Transverse colon (tissue), 4 donors: ENCODE measurements around the gene ALOX15B. TPM values are rescaled to one million over a fixed set of nuclear protein-coding genes. Genes with fewer than 3 reads are reported as not detected.

Source experiments
- DNase-seq: peaks from one replicate; pipeline ENCODE4 v3.0.0-alpha.2; 2019
- H3K27ac ChIP-seq, 4 donors: fragments of 200-600 bp; sonication (generic); 2 replicates each; pipeline ENCODE4 v1.5.1; 2016 to 2018; ENCODE audit warnings: inconsistent platforms in 4 of 4
- H3K27me3 ChIP-seq: fragments of 200-600 bp; sonication (generic); 2 replicates; pipeline ENCODE4 v1.5.1; 2017; ENCODE audit warnings: inconsistent platforms
- H3K36me3 ChIP-seq, 4 donors: fragments of 200-600 bp; sonication (generic); 2 replicates each; pipeline ENCODE4 v1.5.1; 2017 to 2019; ENCODE audit warnings: inconsistent platforms in 4 of 4
- H3K4me1 ChIP-seq, 4 donors: fragments of 200-600 bp; sonication (generic); 2 replicates each; pipeline ENCODE4 v1.5.1; 2017 to 2020; ENCODE audit warnings: inconsistent platforms in 4 of 4
- H3K4me3 ChIP-seq, 4 donors: fragments of 200-600 bp; sonication (generic); 1 replicate in 1 of 4; 2 replicates in 3 of 4; pipeline versions ENCODE4 v1.5.1 to v1.6.1; 2017 to 2019; ENCODE audit warnings: inconsistent platforms in 4 of 4
- H3K9me3 ChIP-seq, 2 donors: fragments of 200-600 bp; sonication (generic); 2 replicates each; pipeline ENCODE4 v1.5.1; 2017 to 2019; ENCODE audit warnings: inconsistent platforms in 2 of 2
- CTCF ChIP-seq, 5 experiments: fragments of 200-600 bp in 3 of 5; fragments of 450-650 bp in 2 of 5; sonication (generic) in 3 of 5; IDR thresholded peaks; 1 replicate in 2 of 5; 2 replicates in 3 of 5; pipeline ENCODE4 v1.5.1; 2016 to 2017; ENCODE audit warnings: antibody characterized with exemption in 5 of 5, inconsistent platforms in 3 of 5, mild to moderate bottlenecking in 2 of 5, moderate library complexity in 1 of 5
- EP300 ChIP-seq: sonication (generic); formaldehyde crosslinking; IDR thresholded peaks from one replicate; pipeline ENCODE4 v1.6.1; 2017; ENCODE audit warnings: antibody characterized with exemption, low read depth
- POLR2A ChIP-seq: fragments of 450-650 bp; IDR thresholded peaks from one replicate; pipeline ENCODE4 v1.6.1; 2016; ENCODE audit warnings: antibody characterized with exemption, mild to moderate bottlenecking, moderate library complexity
- POLR2AphosphoS5 ChIP-seq, 3 donors: sonication (generic); formaldehyde crosslinking; IDR thresholded peaks; one replicate each; pipeline ENCODE4 v1.6.1; 2016; ENCODE audit warnings: antibody characterized with exemption in 3 of 3
- WGBS, 2 donors: methylation state at CpG; one replicate each; pipeline ENCODE4 v1.1.5; 2018; ENCODE audit warnings: low coverage in 1 of 2; 5-methylcytosine and 5-hydroxymethylcytosine counted together
- in situ Hi-C, 4 donors: fragments of 200-750 bp; cut with MboI; loops; one replicate each; pipeline versions ENCODE4 v1.15.0 to v1.15.1; 2017; ENCODE audit warnings: low sequenced_read_pairs in 3 of 4, low pct_ligation_motif_present in 1 of 4, low pct_unique_long_range_greater_than_20kb in 1 of 4
- intact Hi-C: fragments of 100-400 bp; cut with DNase I; formaldehyde crosslinking; loops from one replicate; pipeline ENCODE4 v1.15.1; 2023; ENCODE audit warnings: low total_unique reads
- total RNA-seq, 4 donors: library from RNA; depleted of rRNA; stranded (reverse); fragments of >200 nt; gene quantifications; one replicate each; pipeline ENCODE4 v1.1.0, GENCODE V29; 2016

The ALOX15B gene
- total RNA-seq, 4 donors from 2014 or later, result 3.3 to 44.4 (median 5.4) TPM

DNA sequence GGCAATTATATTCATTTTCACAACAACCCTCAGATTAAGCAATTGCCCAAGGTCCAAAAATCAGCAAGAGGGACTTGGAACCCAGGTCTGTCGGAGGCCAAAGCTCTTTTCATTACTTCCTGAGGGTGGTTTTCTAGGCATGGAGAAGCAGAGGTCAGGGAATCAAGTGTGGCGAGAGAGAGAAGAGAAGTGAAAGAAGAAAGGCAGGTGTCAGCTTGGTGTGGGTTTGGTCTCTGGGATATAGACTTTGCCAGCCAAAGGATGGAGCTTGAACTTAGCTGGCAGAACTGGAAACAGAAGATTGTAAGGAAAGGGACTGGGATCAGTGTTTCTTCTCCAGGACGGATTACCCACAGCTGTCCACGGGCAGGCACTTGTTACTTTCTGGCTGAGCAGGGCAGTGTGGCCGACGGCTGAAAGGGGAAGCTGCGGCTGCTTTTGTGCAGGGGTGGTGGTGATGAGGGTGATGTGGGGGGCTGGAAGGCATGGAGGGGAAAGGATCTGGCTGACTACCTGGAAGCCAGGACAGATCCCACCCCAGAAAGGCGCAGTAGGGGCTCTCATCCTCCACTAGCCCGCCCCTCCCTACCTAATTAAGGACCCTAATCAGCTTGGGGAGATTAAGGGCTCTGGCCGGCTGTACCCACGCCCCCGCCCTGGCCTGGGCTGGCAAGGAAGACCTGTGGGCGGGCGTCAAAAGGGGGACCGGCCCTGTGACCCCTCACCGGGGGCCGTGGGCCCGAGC is 36.7 kb upstream of the ALOX15B start, which contains the start of gene GUCY2D:
Gene GUCY2D, plus strand, starts transcription at position 640 of the 745 bp plus-strand sequence. CDS start 433 bp downstream, outside the sequence.
- Histone ChIP-seq H3K9me3 (no peaks in the 10 kb centered on the region), H3K27ac (no peak within 1 kb of the TSS), H3K4me1 (peaks cover 0 to 16% (median 15%) of the 10 kb centered on the region in 4 donors), H3K4me3 (peak within 1 kb of the TSS in 2 of 4 donors; percentile 8 to 28), H3K27me3 (peaks cover 85% of the 10 kb centered on the region), H3K36me3 (no peaks in the 10 kb centered on the region)
- TF ChIP-seq EP300 (no peak), POLR2AphosphoS5 (IDR thresholded peaks at IDR 0.05) (no peak), POLR2A (no peak), CTCF (IDR thresholded peaks at IDR 0.05) (no peak)
- in situ Hi-C loops (no loop called here), intact Hi-C loops (no loop called here)
- WGBS, 2 donors, result 12% methylated on average over 2 to 18 of the region's 18 CpGs
- peak; percentile 39 for DNase-seq

DNA sequence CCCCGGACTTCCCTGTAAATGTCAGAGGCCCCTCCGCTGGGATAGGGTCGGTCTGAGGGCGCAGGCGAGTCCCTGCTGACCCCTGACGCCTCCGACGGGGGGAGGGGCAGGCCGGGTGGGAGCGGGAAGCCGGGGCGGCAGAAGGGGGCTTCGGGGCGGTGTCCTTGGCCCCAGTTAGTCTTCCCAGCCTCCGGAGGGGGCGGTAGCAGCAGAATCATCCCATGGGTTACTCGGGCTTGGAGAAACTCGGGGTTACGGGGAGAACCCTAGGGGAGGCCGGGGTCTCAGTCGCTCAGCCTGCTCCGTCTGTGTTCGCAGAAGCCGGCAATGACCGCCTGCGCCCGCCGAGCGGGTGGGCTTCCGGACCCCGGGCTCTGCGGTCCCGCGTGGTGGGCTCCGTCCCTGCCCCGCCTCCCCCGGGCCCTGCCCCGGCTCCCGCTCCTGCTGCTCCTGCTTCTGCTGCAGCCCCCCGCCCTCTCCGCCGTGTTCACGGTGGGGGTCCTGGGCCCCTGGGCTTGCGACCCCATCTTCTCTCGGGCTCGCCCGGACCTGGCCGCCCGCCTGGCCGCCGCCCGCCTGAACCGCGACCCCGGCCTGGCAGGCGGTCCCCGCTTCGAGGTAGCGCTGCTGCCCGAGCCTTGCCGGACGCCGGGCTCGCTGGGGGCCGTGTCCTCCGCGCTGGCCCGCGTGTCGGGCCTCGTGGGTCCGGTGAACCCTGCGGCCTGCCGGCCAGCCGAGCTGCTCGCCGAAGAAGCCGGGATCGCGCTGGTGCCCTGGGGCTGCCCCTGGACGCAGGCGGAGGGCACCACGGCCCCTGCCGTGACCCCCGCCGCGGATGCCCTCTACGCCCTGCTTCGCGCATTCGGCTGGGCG is 35.9 kb upstream of the ALOX15B start:
- no peak overlapping the region for H3K27ac ChIP-seq
- peaks cover 0 to 16% (median 13%) of the 10 kb centered on the region in 4 donors for H3K4me1 ChIP-seq
- no peak for DNase-seq
- intact Hi-C loops (no loop called here), in situ Hi-C loops (no loop called here)
- 15% methylated on average over 26 of the region's 92 CpGs; no CpG with 5 or more reads in 1 of the 2 donors for WGBS, 2 donors
- no peaks in the 10 kb centered on the region for H3K9me3 ChIP-seq
- no peak for TF ChIP-seq POLR2AphosphoS5 (IDR thresholded peaks at IDR 0.05)
- no peak for TF ChIP-seq POLR2A
- no peak for TF ChIP-seq CTCF (IDR thresholded peaks at IDR 0.05)
- TF ChIP-seq EP300, result no peak
- peak overlapping the region in 2 of 4 donors; percentile 8 to 28 for H3K4me3 ChIP-seq
- peaks cover 82% of the 10 kb centered on the region for H3K27me3 ChIP-seq
- H3K36me3 ChIP-seq, result no peaks in the 10 kb centered on the region

DNA sequence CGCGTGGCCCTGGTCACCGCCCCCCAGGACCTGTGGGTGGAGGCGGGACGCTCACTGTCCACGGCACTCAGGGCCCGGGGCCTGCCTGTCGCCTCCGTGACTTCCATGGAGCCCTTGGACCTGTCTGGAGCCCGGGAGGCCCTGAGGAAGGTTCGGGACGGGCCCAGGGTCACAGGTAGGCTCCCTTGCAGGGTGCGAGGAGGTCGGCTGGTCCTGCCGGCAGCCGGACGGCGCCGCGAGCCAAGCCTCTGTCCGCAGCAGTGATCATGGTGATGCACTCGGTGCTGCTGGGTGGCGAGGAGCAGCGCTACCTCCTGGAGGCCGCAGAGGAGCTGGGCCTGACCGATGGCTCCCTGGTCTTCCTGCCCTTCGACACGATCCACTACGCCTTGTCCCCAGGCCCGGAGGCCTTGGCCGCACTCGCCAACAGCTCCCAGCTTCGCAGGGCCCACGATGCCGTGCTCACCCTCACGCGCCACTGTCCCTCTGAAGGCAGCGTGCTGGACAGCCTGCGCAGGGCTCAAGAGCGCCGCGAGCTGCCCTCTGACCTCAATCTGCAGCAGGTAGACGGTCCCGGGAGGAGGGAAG is 35.2 kb upstream of the ALOX15B start:
- peaks cover 0 to 16% (median 13%) of the 10 kb centered on the region in 4 donors for H3K4me1 ChIP-seq
- no peaks in the 10 kb centered on the region for H3K36me3 ChIP-seq
- in situ Hi-C loops, result no loop called here
- intact Hi-C loops, result no loop called here
- H3K27me3 ChIP-seq, result peaks cover 78% of the 10 kb centered on the region
- no peak overlapping the region for H3K27ac ChIP-seq
- 61% methylated on average over 33 of the region's 44 CpGs; no CpG with 5 or more reads in 1 of the 2 donors for WGBS, 2 donors
- H3K4me3 ChIP-seq, result peak overlapping the region in 1 of 4 donors; percentile 28
- no peak for DNase-seq
- TF ChIP-seq EP300 (no peak), POLR2AphosphoS5 (IDR thresholded peaks at IDR 0.05) (no peak), POLR2A (no peak), CTCF (IDR thresholded peaks at IDR 0.05) (no peak)
- no peaks in the 10 kb centered on the region for H3K9me3 ChIP-seq

DNA sequence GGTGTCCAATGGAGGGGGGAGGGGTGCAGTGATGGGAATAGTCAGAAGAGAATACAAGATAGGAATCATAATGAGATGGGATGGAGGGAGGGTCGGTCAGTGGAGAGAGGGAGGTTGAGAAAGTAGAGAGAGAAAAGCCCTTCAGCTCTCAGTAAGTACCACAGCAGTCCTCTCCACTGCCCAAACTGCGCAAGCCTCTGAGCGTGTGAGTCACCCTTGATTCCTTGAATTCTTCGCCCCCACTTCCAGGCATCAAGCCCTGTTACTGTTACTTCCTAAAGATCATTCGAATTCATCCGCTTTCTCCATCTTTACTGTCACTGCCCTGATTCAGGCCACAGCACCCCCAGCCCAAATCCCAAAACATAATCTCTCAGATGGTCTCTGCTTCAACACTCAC is 34.0 kb upstream of the ALOX15B start:
- no peak for DNase-seq

More for the DNA sequence above, 34.0 kb upstream of the ALOX15B start:
- in situ Hi-C loops, result no loop called here
- Histone ChIP-seq H3K27me3 (peaks cover 67% of the 10 kb centered on the region), H3K27ac (no peak overlapping the region), H3K36me3 (no peaks in the 10 kb centered on the region), H3K4me1 (peaks cover 0 to 16% (median 13%) of the 10 kb centered on the region in 4 donors), H3K9me3 (no peaks in the 10 kb centered on the region), H3K4me3 (no peak overlapping the region)
- WGBS, 2 donors, result 58 to 92% methylated on average over 4 to 6 of the region's 6 CpGs
- intact Hi-C loops, result no loop called here
- no peak for TF ChIP-seq POLR2A
